NOMO-1 treated with DMSO at 0.1 percent for 48 hours (cell line): ENCODE measurements around the gene TLR6.
A peak's percentile ranks its signal among the peaks of the same experiment; 100 is the strongest.

Experiments
- DNase-seq: peaks from one replicate; lab custom pipeline; 2025; ENCODE audit not compliant: unreplicated experiment; lab: John Stamatoyannopoulos, UW

Gene TLR6

DNA sequence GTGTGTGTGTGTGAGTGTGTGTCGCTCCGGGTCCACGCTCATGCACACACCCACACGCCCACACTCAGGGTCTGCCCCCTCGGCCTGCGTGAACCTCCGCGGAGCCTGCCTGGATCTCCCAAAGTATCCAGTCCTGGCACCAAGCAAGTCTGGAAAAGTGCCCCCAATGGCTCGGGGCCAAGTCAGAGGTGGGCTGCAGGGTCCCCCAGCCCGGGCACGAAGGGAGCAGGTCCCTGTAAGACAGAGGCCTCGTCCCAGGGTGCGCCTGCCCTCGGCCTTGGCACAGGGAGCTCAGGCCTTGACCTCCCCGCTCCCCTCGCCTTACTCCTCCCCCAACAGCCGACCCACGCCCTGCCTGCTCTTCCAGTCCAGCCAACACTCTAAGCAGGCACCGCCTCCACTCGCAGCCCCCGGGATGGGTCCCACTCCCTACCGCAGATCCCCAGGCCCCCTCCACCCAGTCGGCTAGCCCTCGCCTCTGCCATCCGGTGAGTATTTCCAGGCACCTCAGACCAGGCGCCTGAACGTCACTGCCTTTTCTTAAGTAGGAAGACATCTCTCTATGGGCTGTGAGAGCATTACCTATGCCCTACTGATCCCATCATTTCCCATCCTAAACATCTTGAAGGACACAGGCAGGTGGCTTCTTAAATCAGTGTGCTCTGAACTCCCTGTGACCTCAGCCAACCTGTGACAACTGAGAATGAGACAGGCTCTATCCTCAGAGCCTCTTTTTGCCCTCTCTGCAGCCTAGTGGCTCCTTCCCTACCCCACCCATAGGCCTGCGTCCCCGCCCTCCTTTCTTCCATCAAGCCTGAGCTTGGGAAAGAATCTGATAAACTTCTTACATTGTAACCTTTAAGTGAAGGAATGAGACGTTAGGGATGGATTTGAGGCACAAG is 11.7 kb upstream of the TLR6 start:
- no peak for DNase-seq

DNA sequence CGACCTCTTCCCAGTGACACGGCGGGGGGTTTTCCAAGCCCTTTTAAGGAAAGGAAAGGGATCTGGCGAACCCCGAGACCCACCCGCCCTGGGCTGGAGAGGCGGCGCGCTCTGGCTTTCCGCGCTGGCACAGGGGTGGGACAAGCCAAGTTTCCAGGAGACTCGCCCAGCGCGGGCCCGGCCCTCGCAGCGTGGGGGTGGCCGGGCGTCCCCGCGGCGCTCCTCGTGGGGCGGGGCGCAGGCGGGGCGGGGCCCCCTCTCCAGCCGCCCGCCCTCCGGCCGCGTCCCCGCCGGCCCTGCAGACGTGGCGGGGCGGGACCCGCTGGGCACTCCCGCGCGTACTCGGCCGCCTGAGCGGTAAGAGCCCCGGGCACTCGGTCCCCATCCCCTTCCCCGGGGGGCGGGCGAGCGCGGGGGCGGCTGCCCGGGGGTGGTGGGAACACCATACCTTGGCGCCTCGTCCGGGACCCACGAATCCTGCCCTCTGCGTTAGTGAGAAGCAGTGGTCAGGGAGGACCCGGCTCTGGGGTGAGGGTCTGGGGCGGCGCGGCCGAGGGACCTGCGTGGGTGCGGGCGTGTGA is 11.0 kb upstream of the TLR6 start, which contains the start of gene FAM114A1:
Gene FAM114A1, plus strand, starts transcription at position 329 of the 581 bp plus-strand sequence. CDS start 10,273 bp downstream, outside the sequence.
- peak; percentile 59 for DNase-seq

DNA sequence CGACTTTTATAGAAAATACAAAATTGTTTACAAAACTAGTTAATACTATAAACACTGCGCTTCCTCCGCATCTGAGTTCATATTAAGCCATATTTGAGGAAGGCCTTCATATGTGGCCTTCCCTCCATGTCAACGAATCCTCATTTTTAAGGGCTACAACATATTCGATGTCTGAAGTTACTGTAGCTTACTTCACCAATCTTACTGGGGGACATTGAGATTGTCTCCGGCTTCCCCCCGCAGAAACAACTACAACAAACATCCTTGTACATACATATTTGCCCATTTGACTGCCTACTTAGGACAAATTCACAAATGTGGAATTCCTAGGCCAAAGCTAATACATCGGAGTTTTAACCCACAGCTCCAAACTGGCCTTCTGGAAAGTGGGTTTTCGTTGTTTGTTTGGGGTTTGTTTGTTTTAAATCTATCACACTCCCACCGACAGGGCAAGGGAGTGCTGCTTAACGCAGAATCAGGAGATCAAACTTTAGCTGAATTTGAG is 10.4 kb upstream of the TLR6 start:
- no peak for DNase-seq

DNA sequence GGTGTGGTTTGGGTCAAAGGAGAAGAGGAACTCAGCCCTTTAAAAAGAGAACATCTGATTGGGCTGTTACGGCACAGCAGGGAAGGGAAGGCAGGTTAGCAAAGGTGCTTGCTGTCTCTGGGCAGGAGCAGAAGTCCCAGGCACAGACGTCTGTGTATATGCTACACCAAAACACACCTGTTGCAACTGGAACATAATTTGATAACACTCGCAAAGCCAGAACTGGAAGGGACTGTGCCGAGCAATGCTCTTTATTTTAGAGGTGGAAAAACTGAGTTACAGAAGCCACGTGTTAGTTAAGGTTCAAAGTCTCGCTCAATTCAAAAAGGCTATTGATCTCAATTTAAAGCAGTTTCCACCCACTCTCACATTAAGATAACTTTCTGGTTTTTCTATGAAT is 8.8 kb upstream of the TLR6 start:
- no peak for DNase-seq

DNA sequence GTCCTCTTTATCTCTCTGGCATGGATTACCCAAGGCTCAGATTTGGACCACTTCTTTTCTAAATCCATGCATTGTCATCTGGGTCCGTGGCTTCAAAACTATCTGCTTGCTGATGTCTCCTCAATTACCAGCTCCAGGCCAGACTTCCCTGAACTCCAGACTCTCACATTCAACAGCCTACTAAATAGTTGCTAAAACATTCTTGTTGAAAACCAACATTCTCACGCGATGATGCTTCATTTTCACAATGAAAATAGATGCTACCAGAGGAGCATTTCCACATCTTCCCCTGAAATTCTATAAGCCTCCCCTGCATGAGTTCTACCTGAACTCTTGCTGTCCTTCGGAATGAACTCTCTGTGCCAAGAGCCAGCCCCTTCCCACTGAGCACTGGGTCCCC is 5.2 kb upstream of the TLR6 start:
- no peak for DNase-seq

DNA sequence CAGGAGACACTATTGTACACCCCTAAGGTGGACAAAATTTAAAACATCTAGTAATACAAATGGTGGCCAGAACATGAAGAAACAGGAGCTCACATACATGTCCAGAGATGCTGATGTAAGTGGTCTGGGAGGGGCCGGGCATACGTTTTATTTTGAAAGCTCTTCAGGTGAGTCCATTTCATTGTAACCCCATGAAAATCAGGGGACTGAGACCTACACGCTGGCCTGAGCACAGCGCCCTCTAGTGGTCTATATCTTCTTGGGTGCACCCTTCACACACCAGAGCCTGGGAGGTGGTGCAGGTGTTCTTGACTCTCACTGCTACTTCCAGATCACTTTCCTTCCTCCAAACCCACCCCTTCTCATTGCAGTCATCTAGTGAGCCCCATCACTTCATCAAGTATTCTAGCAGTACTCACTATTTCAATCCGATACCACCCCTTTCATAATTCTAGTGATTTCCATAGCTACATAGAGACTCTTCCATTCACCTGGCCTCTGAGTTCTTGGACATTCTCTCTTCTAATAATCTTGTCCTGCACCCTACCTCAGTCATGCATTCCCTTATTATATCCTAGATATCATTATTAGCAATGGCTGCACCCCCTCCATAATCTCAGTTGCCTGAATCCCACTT is 4.3 kb upstream of the TLR6 start:
- DNase-seq, result peak; percentile 34

DNA sequence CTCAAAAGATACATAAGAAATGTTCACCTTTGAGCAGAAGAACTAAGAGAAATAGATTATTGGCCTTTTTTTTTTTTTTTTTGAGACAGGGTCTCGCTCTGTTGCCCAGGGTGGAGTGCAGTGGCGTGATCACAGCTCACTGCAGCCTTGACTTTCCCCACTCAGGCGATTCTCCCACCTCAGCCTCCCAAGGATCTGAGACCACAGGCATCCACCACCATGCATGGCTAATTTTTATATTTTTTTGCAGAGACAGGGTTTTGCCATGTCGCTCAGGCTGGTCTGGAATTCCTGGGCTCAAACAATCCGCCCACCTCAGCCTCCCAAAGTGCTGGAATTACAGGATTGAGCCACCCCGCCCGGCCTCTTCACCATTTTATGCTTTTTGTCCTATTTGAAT is 2.9 kb upstream of the TLR6 start:
- no peak for DNase-seq

DNA sequence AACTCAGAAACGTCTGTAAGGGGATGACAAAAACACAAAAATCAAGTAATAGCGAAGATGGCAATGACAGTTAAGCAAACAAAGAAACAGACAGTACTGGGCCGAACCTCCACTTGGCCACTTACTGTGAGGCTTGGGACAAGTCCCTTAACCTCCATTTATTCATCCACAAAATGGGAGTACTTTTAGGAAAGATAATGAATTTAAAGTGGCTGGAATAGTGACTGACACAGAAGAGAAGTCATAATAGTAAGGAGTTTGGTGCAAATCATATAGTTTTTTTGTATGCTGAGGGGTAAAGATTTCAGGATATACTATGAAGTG is 1.4 kb upstream of the TLR6 start:
- no peak for DNase-seq

DNA sequence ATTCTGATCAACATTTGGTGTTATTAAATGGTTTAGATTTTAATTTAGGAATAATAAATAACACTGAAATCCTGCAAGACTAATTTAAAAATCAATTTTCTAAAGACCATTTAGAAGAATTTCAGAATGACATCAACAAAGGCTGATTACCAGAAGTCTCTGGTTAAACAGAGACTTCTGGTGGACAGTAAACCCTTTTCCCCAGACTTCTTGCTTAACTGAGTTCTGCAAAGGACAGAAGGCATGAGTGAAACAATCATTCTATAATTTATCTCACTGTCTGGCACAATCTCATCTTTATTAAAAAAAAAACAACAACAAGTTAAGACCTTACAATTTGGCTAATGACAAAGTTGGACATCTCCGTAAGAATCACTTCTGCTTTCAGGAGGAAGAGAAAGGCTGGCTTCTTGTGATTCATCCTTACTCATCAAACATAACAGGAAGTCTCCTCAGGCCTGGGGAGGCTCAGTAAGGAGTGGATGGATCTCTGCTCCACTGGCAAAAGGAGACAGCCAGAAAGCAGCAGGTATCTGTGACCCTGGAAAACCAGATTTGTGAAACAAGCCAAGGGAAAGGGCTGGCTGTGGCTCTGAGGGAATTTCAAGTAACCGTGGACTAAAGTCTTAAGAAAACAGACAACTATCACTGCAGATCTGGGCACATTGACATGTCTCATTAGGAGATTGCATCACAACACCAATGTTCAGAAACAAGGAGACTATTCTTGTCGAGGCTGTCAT is 908 bp upstream of the TLR6 start:
- peak; percentile 94 for DNase-seq

DNA sequence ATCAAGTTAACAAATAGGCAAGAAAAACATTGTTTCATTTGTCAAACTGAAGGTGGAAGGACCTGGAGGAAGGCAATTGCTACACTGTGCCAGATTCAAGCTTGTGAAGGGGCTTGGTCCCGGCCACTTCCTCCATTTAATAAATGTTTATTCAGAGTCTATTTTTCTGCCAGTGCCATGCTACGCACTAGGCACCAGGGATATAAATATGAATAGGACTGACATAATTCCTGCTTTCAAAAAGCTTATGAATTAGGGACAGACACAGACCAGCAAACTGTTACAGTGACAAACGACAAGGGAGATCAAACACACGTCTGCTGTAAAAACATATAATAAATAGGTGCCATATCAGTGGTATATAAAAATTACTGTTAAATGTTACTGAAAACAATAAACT is 571 bp downstream of the TLR6 start:
- peak; percentile 50 for DNase-seq

DNA sequence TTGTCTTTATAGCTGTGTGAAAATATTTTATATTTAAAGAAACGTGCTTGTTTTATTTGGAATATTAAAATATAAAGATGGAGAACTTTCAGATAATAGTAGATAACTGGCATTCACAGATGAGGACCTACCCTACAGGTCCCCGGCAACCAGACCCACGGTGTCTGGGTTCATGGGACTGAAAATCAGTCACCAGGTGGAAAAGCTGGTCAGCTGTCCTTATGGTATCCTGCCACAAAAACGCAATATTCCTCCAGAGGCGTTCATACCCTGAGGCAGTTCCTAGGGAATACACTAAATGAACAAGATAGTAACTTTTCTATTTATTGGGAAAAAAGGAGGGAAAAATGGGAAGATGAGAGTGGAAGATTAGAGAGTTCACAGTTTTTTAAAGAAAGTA is 1.2 kb downstream of the TLR6 start:
- DNase-seq, result no peak

DNA sequence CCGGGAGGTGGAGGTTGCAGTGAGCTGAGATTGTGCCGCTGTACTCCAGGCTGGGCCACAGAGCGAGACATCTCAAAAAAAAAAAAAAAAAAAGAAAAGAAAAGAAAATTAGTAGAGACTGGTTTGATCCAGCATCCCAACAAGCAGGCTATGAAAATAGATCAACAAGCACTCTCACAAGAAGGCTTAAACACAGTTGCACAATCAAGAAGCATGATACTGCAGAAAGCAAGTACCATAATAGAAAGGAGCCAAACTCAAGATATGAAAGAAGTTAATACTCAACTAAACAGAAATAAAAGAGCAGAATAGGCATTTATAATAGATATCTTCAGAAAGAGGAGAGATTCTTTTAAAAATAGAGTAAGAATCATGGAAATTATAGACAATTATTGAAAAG is 10.6 kb downstream of the TLR6 start:
- peak; percentile 25 for DNase-seq

DNA sequence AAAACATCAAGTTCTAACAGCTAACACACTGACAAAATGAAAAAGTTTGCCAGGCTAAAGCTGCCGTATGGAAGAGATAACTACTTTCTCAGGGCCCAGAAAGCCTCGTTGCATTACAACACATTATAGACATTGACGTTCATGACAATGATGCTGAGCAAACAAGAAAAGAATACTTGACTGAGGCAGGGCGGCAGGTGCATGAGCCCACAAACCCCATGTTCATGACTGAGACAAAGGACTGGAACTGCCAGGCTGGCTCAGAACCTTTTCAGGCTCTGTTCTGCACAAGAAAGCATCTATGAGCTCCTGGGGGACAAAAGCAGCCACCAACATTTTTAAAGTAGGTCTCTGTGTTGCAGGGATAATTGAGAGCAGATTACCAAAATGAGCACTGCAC is 13.6 kb downstream of the TLR6 start:
- DNase-seq, result no peak

DNA sequence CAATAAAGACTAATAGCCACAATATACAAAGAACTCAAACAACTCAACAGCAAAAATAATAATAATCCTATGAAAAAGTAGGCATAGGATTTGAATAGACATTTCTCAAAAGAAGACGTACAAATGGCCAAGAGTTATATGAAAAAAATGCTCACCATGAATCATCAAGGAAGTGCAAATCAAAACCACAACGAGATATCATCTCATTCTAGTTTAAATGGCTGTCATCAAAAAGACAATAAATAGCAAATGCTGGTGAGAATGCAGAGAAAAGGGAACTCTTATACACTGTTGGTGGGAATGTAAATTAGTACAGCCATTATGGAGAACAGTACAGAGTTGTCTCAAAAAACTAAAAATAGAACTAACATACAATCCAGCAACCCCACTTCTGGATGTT is 18.8 kb downstream of the TLR6 start:
- no peak for DNase-seq

DNA sequence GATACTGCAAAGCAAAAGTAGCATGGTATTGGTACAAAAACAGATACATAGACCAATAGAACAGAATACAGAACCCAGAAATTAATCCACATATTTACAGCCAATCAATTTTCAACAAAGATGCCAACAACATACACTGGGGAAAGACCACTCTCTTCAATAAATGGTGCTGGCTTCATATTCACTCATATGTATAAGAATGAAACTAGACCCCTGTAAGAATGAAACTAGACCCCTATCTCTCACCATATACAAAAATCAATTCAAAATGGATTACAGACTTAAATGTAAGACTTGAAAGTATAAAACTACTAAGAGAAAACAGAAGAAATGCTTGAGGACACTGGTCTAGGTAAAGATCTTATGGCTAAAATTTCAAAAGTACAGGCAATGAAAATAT is 19.3 kb downstream of the TLR6 start:
- DNase-seq, result no peak

DNA sequence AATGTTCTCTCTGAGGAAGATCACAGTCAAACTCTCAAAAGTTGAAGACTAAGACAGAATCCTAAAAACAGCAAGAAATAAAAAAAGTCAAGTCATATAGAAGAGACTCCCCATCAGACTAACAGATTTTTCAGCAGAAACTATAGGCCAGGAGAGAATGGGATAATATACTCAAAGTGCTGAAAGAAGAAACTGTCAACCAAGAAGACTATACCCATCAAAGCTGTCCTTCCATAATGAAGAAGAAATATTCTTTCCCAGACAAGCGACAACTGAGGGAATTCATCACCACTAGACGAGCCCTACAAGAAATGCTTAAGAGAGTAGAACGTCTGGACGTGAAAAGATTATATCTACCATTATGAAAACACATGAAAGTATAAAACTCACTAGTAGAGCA is 22.0 kb downstream of the TLR6 start:
- DNase-seq, result no peak

DNA sequence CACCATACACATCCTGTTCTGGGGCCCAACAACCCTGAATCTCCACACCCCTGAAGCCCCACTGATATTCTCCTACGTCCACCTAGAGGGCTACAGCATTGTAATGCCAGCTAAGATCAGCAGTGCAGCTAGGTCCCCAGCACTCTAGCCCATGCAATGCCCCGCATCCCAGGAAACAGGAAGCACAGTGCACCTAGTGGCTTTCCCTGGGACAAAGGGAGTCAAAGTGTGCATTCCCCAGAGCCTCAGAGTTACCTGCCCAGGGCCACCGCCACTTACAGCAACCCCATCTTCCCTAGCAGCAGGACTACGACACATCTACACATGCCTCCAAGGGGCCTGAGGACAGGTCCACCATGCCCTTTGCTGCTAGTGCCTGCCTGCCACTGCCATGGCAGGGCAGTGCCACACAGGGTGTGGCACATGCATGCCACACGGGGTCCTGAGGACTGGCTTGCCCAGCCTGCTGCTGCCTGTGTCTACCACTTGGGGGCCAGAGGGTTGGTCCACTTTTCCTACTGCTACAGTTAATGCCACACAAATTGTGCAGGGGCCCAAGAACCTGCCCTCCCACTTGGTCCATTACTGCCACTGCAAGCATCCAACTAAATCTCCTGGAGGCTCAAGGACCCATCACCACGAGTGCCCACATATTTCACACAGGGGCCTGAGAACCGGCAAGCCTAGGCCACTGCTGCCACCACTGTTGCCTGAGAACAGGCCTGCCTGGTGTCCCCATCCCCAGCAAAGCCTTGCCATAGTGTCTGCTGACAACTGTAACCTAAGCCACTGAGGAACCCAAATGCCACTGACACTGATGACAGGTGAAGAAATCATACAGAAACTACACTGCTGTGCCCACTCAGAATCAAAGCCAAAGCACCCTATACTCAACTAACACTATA is 23.7 kb downstream of the TLR6 start:
- DNase-seq, result no peak

DNA sequence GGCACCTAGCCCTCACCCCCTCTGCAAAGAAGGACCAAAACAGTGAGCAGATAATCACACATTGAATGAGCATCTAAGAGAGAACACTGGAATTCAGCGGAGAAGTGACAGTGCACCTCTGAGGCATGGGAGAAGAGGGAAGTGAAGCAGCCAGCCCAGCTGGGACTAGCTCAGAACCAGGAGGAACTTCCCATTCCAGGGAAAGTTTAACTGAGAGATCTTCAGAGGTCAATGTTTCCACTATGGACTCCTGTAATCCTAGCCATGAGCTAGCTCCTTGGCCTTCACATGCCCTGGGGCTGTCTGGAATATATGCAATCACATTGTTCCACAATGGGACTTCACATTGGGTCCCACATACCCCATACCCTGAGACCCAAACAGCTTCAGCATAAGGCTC is 24.4 kb downstream of the TLR6 start:
- no peak for DNase-seq

DNA sequence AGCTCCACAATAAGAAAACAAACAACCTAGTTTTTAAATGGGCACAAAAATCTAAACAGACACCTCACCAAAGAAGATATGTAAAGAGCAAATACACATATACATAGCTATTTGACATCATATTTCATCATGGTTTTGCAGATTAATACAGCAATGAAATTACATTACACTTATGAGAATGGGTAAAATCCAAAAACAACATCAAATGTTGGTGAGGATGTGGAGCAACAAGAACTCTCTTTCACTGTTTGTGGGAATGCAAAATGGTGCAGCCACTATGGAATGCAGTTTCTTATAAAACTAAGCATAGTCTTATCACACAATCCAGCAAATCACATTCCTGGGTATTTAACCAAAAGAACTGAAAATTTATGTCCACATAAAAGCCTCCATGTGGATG is 25.0 kb downstream of the TLR6 start:
- no peak for DNase-seq

DNA sequence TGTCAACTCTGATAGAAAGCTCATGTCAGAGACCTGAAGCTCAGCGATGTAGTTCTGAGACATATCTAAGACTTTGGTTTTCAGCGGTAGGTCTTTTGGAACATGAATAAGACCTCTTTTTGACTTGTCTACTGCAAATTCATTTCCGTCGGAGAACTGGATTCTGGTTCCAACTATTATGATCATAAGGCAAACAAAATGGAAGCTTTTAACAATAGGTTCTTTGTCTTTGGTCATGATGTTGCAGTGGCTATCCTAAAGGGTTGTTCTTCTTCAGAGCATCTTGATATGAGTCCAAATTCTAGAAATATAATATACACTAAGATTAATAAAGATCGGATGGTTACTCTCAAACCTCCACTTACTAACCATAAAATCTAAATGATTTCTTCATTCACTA is 27.4 kb downstream of the TLR6 start:
- DNase-seq, result no peak
